Activated naive CD4-positive, alpha-beta T cell treated with anti-CD3 and anti-CD28 coated beads, Interleukin-2, amount 10 ng/mL, durations not matched to agents 7 days and 5 days (primary cell): ENCODE measurements around the gene VPS13D.
A peak's percentile ranks its signal among the peaks of the same experiment; 100 is the strongest.

ENCODE experiments used
- CTCF ChIA-PET: fragments of 350-600 bp; sonication (Branson Sonifier 250); formaldehyde crosslinking; loops from one replicate; lab custom pipeline; 2021; ENCODE audit warnings: antibody characterized with exemption; lab: Charles Lee
- DNase-seq: peaks from one replicate; pipeline ENCODE4 v3.0.0-alpha.2; 2020
- H3K27ac Mint-ChIP-seq: one replicate; pipeline ENCODE4 v1.8.0; 2021; ENCODE audit warnings: mild to moderate bottlenecking, moderate library complexity, mixed read lengths
- H3K27me3 Mint-ChIP-seq: one replicate; pipeline ENCODE4 v1.8.0; 2021; ENCODE audit warnings: mild to moderate bottlenecking, mixed read lengths
- H3K36me3 Mint-ChIP-seq: one replicate; pipeline ENCODE4 v1.8.0; 2021; ENCODE audit warnings: mixed read lengths
- H3K4me1 Mint-ChIP-seq: one replicate; pipeline ENCODE4 v1.8.0; 2021; ENCODE audit warnings: mixed read lengths
- H3K4me3 Mint-ChIP-seq: one replicate; pipeline ENCODE4 v1.8.0; 2021; ENCODE audit warnings: mild to moderate bottlenecking, moderate library complexity, mixed read lengths
- H3K9me3 Mint-ChIP-seq: one replicate; pipeline ENCODE4 v1.8.0; 2021; ENCODE audit warnings: mixed read lengths

The VPS13D gene

GRCh38 chr1:12409681-12410080 lies 179.9 kb downstream of the VPS13D start:
- Mint-ChIP-seq H3K27ac (no peak overlapping the region), H3K4me3 (no peak overlapping the region), H3K27me3 (no peaks in the 10 kb centered on the region), H3K4me1 (peaks cover 42% of the 10 kb centered on the region), H3K36me3 (peaks cover 75% of the 10 kb centered on the region), H3K9me3 (peaks cover 14% of the 10 kb centered on the region)
- no peak for DNase-seq
- CTCF ChIA-PET: interaction anchor here (0.9 kb wide), 1 partner anchor 207 kb away, joined by 3 read pairs; no protein-coding TSS in a partner anchor

- H3K9me3 Mint-ChIP-seq: peaks cover 14% of the 10 kb centered on the region
- peaks cover 45% of the 10 kb centered on the region for H3K4me1 Mint-ChIP-seq
- DNase-seq: no peak
- peaks cover 73% of the 10 kb centered on the region for H3K36me3 Mint-ChIP-seq
- H3K27ac Mint-ChIP-seq: no peak overlapping the region
- no peak overlapping the region for H3K4me3 Mint-ChIP-seq
- CTCF ChIA-PET: interaction anchor here (0.9 kb wide), 1 partner anchor 206 kb away, joined by 3 read pairs; no protein-coding TSS in a partner anchor
- H3K27me3 Mint-ChIP-seq: no peaks in the 10 kb centered on the region
These were observed 180.5 kb downstream of the VPS13D start for GRCh38 chr1:12410351-12410750.

- Mint-ChIP-seq H3K9me3 (peaks cover 14% of the 10 kb centered on the region), H3K27me3 (no peaks in the 10 kb centered on the region), H3K4me3 (no peak overlapping the region), H3K36me3 (peaks cover 67% of the 10 kb centered on the region), H3K4me1 (peaks cover 38% of the 10 kb centered on the region), H3K27ac (peak overlapping the region; percentile 49)
- CTCF ChIA-PET: no interaction called here
- no peak for DNase-seq
These were observed 181.3 kb downstream of the VPS13D start for GRCh38 chr1:12411098-12411497.

GRCh38 chr1:12411747-12412146 lies 181.9 kb downstream of the VPS13D start:
- no peaks in the 10 kb centered on the region for H3K27me3 Mint-ChIP-seq
- H3K9me3 Mint-ChIP-seq: peaks cover 14% of the 10 kb centered on the region
- DNase-seq: no peak
- H3K27ac Mint-ChIP-seq: no peak overlapping the region
- H3K4me1 Mint-ChIP-seq: peaks cover 31% of the 10 kb centered on the region
- peaks cover 66% of the 10 kb centered on the region for H3K36me3 Mint-ChIP-seq
- no peak overlapping the region for H3K4me3 Mint-ChIP-seq
- CTCF ChIA-PET: no interaction called here

GRCh38 chr1:12412439-12412838 lies 182.6 kb downstream of the VPS13D start:
- Mint-ChIP-seq H3K4me3 (no peak overlapping the region), H3K27me3 (no peaks in the 10 kb centered on the region), H3K9me3 (peaks cover 14% of the 10 kb centered on the region), H3K27ac (no peak overlapping the region), H3K4me1 (peaks cover 31% of the 10 kb centered on the region), H3K36me3 (peaks cover 68% of the 10 kb centered on the region)
- DNase-seq: no peak
- CTCF ChIA-PET: no interaction called here

GRCh38 chr1:12413664-12414410 lies 184.0 kb downstream of the VPS13D start:
- Mint-ChIP-seq H3K4me1 (peaks cover 23% of the 10 kb centered on the region), H3K27ac (no peak overlapping the region), H3K36me3 (peaks cover 72% of the 10 kb centered on the region), H3K9me3 (peaks cover 14% of the 10 kb centered on the region), H3K27me3 (no peaks in the 10 kb centered on the region), H3K4me3 (no peak overlapping the region)
- CTCF ChIA-PET: no interaction called here
- no peak for DNase-seq

- Mint-ChIP-seq H3K27ac (no peak overlapping the region), H3K36me3 (peaks cover 74% of the 10 kb centered on the region), H3K9me3 (peaks cover 14% of the 10 kb centered on the region), H3K4me1 (peaks cover 20% of the 10 kb centered on the region), H3K4me3 (no peak overlapping the region), H3K27me3 (no peaks in the 10 kb centered on the region)
- CTCF ChIA-PET: interaction anchor here (1.5 kb wide), 1 partner anchor 12 kb away, joined by 3 read pairs; no protein-coding TSS in a partner anchor
- no peak for DNase-seq
These were observed 184.7 kb downstream of the VPS13D start for GRCh38 chr1:12414444-12415018.

- CTCF ChIA-PET: interaction anchor here (1.3 to 1.5 kb wide), 2 partner anchors 13 to 15 kb away, joined by 3 read pairs; no protein-coding TSS in a partner anchor
- DNase-seq: no peak
- peaks cover 20% of the 10 kb centered on the region for H3K4me1 Mint-ChIP-seq
- peaks cover 74% of the 10 kb centered on the region for H3K36me3 Mint-ChIP-seq
- H3K27ac Mint-ChIP-seq: no peak overlapping the region
- no peak overlapping the region for H3K4me3 Mint-ChIP-seq
- H3K9me3 Mint-ChIP-seq: peaks cover 9% of the 10 kb centered on the region
- no peaks in the 10 kb centered on the region for H3K27me3 Mint-ChIP-seq
These were observed 185.2 kb downstream of the VPS13D start for GRCh38 chr1:12415038-12415466.

- peaks cover 20% of the 10 kb centered on the region for H3K4me1 Mint-ChIP-seq
- H3K27ac Mint-ChIP-seq: no peak overlapping the region
These were observed 186.3 kb downstream of the VPS13D start for GRCh38 chr1:12416101-12416500.

GRCh38 chr1:12416744-12417143 lies 186.9 kb downstream of the VPS13D start:
- H3K27me3 Mint-ChIP-seq: no peaks in the 10 kb centered on the region
- no peak overlapping the region for H3K4me3 Mint-ChIP-seq
- H3K36me3 Mint-ChIP-seq: peaks cover 66% of the 10 kb centered on the region
- peaks cover 20% of the 10 kb centered on the region for H3K4me1 Mint-ChIP-seq
- no peak for DNase-seq
- no peak overlapping the region for H3K27ac Mint-ChIP-seq
- CTCF ChIA-PET: no interaction called here
- peaks cover 2% of the 10 kb centered on the region for H3K9me3 Mint-ChIP-seq

More at GRCh38 chr1:12416101-12416500, 186.3 kb downstream of the VPS13D start:
- CTCF ChIA-PET: interaction anchor here (1.3 to 1.5 kb wide), 2 partner anchors 14 kb away, joined by 3 read pairs; no protein-coding TSS in a partner anchor
- Mint-ChIP-seq H3K27me3 (no peaks in the 10 kb centered on the region), H3K4me3 (no peak overlapping the region), H3K9me3 (peaks cover 3% of the 10 kb centered on the region), H3K36me3 (peaks cover 71% of the 10 kb centered on the region)
- no peak for DNase-seq

GRCh38 chr1:12417389-12417788 lies 187.6 kb downstream of the VPS13D start:
- CTCF ChIA-PET: interaction anchor here (1.2 kb wide), 1 partner anchor 9 kb away, joined by 3 read pairs; no protein-coding TSS in a partner anchor
- H3K4me1 Mint-ChIP-seq: peaks cover 22% of the 10 kb centered on the region
- H3K27ac Mint-ChIP-seq: no peak overlapping the region
- no peaks in the 10 kb centered on the region for H3K27me3 Mint-ChIP-seq
- H3K9me3 Mint-ChIP-seq: no peaks in the 10 kb centered on the region
- no peak for DNase-seq
- no peak overlapping the region for H3K4me3 Mint-ChIP-seq
- peaks cover 60% of the 10 kb centered on the region for H3K36me3 Mint-ChIP-seq

GRCh38 chr1:12420171-12420570 lies 190.3 kb downstream of the VPS13D start:
- peaks cover 33% of the 10 kb centered on the region for H3K4me1 Mint-ChIP-seq
- no peak overlapping the region for H3K4me3 Mint-ChIP-seq
- no peak for DNase-seq
- CTCF ChIA-PET: no interaction called here
- no peaks in the 10 kb centered on the region for H3K9me3 Mint-ChIP-seq
- H3K36me3 Mint-ChIP-seq: peaks cover 56% of the 10 kb centered on the region
- no peaks in the 10 kb centered on the region for H3K27me3 Mint-ChIP-seq
- H3K27ac Mint-ChIP-seq: no peak overlapping the region

GRCh38 chr1:12422488-12422887 lies 192.7 kb downstream of the VPS13D start:
- CTCF ChIA-PET: no interaction called here
- Mint-ChIP-seq H3K4me3 (no peak overlapping the region), H3K36me3 (peaks cover 51% of the 10 kb centered on the region), H3K9me3 (no peaks in the 10 kb centered on the region), H3K4me1 (peaks cover 25% of the 10 kb centered on the region), H3K27me3 (no peaks in the 10 kb centered on the region), H3K27ac (no peak overlapping the region)
- no peak for DNase-seq

GRCh38 chr1:12424087-12424529 lies 194.3 kb downstream of the VPS13D start:
- H3K4me1 Mint-ChIP-seq: peaks cover 23% of the 10 kb centered on the region
- peaks cover 45% of the 10 kb centered on the region for H3K36me3 Mint-ChIP-seq
- no peak for DNase-seq
- no peak overlapping the region for H3K27ac Mint-ChIP-seq
- no peaks in the 10 kb centered on the region for H3K27me3 Mint-ChIP-seq
- no peaks in the 10 kb centered on the region for H3K9me3 Mint-ChIP-seq
- no peak overlapping the region for H3K4me3 Mint-ChIP-seq
- CTCF ChIA-PET: no interaction called here
